DOHH2 (cell line): ENCODE results near the gene TMEM9B.

Experiments used
- H3F3A ChIP-seq: fragments of 200-600 bp; sonication (generic), shearing (Covaris generic); 2 replicates; pipeline ENCODE4 v1.6.0; 2016; ENCODE audit warnings: antibody characterized with exemption, mild to moderate bottlenecking; ENCODE audit not compliant: control insufficient read depth, insufficient read depth
- H3K27ac ChIP-seq: fragments of 200-600 bp; sonication (generic); 2 replicates; pipeline ENCODE4 v1.5.1; 2014; ENCODE audit warnings: low read depth, mild to moderate bottlenecking, low read length, moderate library complexity
- H3K27me3 ChIP-seq: fragments of 200-600 bp; sonication (generic); 2 replicates; pipeline ENCODE4 v1.6.1; 2014; ENCODE audit warnings: mild to moderate bottlenecking, low read length, mixed read lengths; ENCODE audit not compliant: control insufficient read depth
- H3K36me3 ChIP-seq: fragments of 200-600 bp; sonication (generic); 2 replicates; pipeline ENCODE4 v1.6.1; 2014; ENCODE audit warnings: mild to moderate bottlenecking, low read length, moderate library complexity, mixed read lengths; ENCODE audit not compliant: control insufficient read depth
- H3K4me1 ChIP-seq: fragments of 200-600 bp; sonication (generic); 2 replicates; pipeline ENCODE4 v1.6.1; 2014; ENCODE audit warnings: mild to moderate bottlenecking, low read length, mixed read lengths; ENCODE audit not compliant: control insufficient read depth
- H3K4me2 ChIP-seq: fragments of 200-600 bp; sonication (generic); 2 replicates; pipeline ENCODE4 v1.6.0; 2014; ENCODE audit warnings: mild to moderate bottlenecking, low read length, moderate library complexity
- H3K4me3 ChIP-seq: fragments of 200-600 bp; sonication (generic); 2 replicates; pipeline ENCODE4 v1.5.1; 2014; ENCODE audit warnings: mild to moderate bottlenecking, low read length, mixed read lengths
- H3K79me2 ChIP-seq: fragments of 200-600 bp; sonication (generic); 2 replicates; pipeline ENCODE4 v1.6.1; 2014; ENCODE audit warnings: mild to moderate bottlenecking, low read length, mixed read lengths; ENCODE audit not compliant: control insufficient read depth
- H3K9me2 ChIP-seq: fragments of 200-600 bp; sonication (generic); replicated peaks from 2 replicates; pipeline ENCODE4 v1.6.1; 2014; ENCODE audit warnings: mild to moderate bottlenecking, low read length, mixed read lengths; ENCODE audit not compliant: control insufficient read depth
- H3K9me3 ChIP-seq: fragments of 200-600 bp; sonication (generic); 2 replicates; pipeline ENCODE4 v1.6.1; 2014; ENCODE audit warnings: antibody characterized with exemption, low read length, mixed read lengths; ENCODE audit not compliant: control insufficient read depth, insufficient read depth
- H4K20me1 ChIP-seq: fragments of 200-600 bp; sonication (generic); 2 replicates; pipeline ENCODE4 v1.6.0; 2014; ENCODE audit warnings: low read depth, mild to moderate bottlenecking, antibody characterized with exemption, low read length, moderate library complexity; ENCODE audit not compliant: control insufficient read depth, insufficient read depth
- EZH2phosphoT487 ChIP-seq: fragments of 200-600 bp; sonication (generic); IDR thresholded peaks from 2 replicates; pipeline ENCODE4 v1.6.1; 2017; ENCODE audit warnings: borderline replicate concordance, mild to moderate bottlenecking, antibody characterized with exemption, low read length, moderate library complexity, mixed read lengths
- TF ChIP-seq, protein P1 (sequence below): fragments of 200-600 bp; sonication (generic); IDR thresholded peaks from one replicate; pipeline ENCODE4 v1.5.1; 2014; ENCODE audit warnings: antibody characterized with exemption, mild to moderate bottlenecking, low read depth, low read length; ENCODE audit not compliant: poor library complexity, severe bottlenecking

TMEM9B gene

DNA sequence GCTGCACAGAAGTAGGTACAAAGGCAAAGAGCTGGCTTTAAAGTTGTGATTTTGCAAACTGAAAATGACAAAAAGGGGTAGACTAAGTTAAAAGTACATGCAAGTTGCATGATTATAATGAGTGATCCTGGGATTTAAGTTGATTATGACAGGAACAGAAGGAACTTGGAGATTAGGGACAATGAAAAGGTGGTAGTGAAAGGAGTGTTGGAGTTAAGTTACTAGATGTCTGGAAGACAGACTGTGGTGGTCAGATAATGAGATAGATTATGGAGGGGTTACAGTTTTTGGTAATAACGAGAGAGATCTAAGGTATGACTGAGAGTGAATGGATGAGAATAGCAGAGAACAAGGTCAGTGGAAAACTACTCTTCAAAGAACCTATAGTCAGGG lies 7.7 kb upstream of the TMEM9B start:
- H3F3A ChIP-seq = no peaks in the 10 kb centered on the region
- H4K20me1 ChIP-seq = no peaks in the 10 kb centered on the region
- no peaks in the 10 kb centered on the region for H3K79me2 ChIP-seq
- H3K4me3 ChIP-seq = no peak overlapping the region
- H3K4me2 ChIP-seq = no peak overlapping the region
- H3K9me3 ChIP-seq = no peaks in the 10 kb centered on the region
- H3K4me1 ChIP-seq = no peaks in the 10 kb centered on the region
- no peak overlapping the region for H3K27ac ChIP-seq
- H3K9me2 ChIP-seq = no peaks in the 10 kb centered on the region
- no peaks in the 10 kb centered on the region for H3K27me3 ChIP-seq
- no peaks in the 10 kb centered on the region for H3K36me3 ChIP-seq
- TF ChIP-seq, protein P1, sequence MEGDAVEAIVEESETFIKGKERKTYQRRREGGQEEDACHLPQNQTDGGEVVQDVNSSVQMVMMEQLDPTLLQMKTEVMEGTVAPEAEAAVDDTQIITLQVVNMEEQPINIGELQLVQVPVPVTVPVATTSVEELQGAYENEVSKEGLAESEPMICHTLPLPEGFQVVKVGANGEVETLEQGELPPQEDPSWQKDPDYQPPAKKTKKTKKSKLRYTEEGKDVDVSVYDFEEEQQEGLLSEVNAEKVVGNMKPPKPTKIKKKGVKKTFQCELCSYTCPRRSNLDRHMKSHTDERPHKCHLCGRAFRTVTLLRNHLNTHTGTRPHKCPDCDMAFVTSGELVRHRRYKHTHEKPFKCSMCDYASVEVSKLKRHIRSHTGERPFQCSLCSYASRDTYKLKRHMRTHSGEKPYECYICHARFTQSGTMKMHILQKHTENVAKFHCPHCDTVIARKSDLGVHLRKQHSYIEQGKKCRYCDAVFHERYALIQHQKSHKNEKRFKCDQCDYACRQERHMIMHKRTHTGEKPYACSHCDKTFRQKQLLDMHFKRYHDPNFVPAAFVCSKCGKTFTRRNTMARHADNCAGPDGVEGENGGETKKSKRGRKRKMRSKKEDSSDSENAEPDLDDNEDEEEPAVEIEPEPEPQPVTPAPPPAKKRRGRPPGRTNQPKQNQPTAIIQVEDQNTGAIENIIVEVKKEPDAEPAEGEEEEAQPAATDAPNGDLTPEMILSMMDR = no peak
- no peak for TF ChIP-seq EZH2phosphoT487

DNA sequence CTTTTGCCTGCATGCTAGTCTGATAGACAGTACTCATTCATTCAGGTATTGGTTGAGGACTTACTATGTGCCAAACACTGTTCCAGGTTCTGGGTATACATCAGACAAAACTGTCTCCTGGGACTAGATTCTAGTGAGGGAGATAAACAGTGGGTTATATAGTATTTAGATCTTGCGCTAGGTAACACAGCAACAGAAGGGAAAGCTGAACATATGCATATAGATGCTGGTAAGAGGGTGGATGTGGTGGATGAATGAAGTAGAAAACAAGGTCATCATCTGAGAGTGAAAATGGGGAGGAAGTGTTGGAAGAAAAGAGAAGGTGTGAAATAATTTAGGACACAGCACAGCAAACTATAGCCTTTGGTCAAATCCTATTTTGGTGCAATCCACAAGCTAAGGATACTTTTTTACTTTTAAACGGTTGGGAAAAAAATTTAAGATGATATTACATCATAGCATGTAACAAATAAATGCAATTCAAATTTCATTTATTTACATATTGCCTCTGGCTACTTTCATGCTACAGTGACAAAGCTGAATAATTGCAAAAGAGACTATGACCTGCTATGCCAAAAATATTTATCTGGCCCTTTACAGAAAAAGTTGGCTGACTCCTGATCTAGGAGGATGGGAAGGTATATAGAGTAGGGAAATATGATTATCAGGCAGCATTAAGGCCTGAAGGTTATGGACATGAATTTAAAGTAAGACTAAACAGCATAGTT lies 7.1 kb upstream of the TMEM9B start:
- Histone ChIP-seq H3F3A (no peaks in the 10 kb centered on the region), H3K79me2 (no peaks in the 10 kb centered on the region), H3K27me3 (no peaks in the 10 kb centered on the region), H3K36me3 (no peaks in the 10 kb centered on the region), H3K9me3 (no peaks in the 10 kb centered on the region), H3K4me1 (no peaks in the 10 kb centered on the region), H3K27ac (no peak overlapping the region), H4K20me1 (no peaks in the 10 kb centered on the region), H3K4me2 (no peak overlapping the region), H3K9me2 (no peaks in the 10 kb centered on the region), H3K4me3 (no peak overlapping the region)
- TF ChIP-seq EZH2phosphoT487 = no peak
- TF ChIP-seq, protein P1 = no peak

DNA sequence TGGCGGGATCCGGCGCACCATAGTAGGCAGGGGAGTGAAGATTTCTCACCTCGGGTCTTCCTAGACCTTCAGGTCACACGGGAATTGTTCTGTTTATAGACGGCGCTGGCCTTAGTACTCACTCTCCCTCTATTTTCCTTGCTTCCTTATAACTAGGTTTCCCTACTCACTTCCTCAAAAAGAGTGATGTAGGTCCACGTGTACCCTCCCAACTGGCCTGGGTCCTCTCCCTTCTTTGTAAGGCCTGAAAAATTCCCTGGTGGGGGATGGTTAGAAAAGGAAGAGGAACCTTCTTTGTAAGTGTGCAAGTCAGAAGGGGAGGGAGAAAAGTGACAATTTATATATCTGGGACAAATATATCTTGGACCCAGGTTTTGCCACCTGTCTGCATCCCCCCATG lies 2.9 kb upstream of the TMEM9B start:
- no peak overlapping the region for H3K4me3 ChIP-seq
- H3F3A ChIP-seq = no peaks in the 10 kb centered on the region; the same call in 1 of the 2 replicates
- H3K27me3 ChIP-seq = no peaks in the 10 kb centered on the region
- H3K4me1 ChIP-seq = peaks cover 19% of the 10 kb centered on the region
- H3K4me2 ChIP-seq = no peak overlapping the region
- no peaks in the 10 kb centered on the region for H3K9me3 ChIP-seq
- H4K20me1 ChIP-seq = no peaks in the 10 kb centered on the region
- TF ChIP-seq, protein P1 = no peak
- TF ChIP-seq EZH2phosphoT487 = no peak
- H3K79me2 ChIP-seq = peaks cover 28% of the 10 kb centered on the region
- no peak overlapping the region for H3K27ac ChIP-seq
- H3K9me2 ChIP-seq = no peaks in the 10 kb centered on the region
- H3K36me3 ChIP-seq = peaks cover 4% of the 10 kb centered on the region; the same call in 1 of the 2 replicates
